ENCODE data around the gene ALDH9A1. TPM values are rescaled to one million over a fixed set of nuclear protein-coding genes. Genes with fewer than 3 reads are reported as not detected.

Gene ALDH9A1
- polyA plus RNA-seq, 1 experiment, result 43.8 TPM

DNA sequence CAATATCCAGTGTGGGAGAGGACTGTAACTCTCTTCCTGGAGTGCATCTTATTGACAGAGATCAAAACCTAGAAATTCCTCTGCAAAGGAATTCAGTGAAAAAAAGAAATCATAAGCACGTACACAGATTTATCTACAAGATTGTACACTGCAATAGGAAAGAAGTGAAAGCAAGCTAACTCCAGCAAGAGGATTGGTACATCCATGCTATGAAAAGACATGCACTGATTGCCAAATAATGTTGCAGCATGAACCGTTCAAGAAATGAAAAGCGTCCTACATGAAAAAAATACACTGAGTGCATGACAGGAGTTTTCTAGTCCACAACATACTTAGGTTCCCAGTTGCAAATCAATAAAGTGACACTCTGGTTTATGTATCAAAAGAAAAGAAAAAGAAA is 69.2 kb downstream of the ALDH9A1 start:
- ChIA-PET POLR2A (no interaction called here), CTCF (no interaction called here)
- no peak overlapping the region for H3K4me3 ChIP-seq (ENCODE audit: low read depth, low read length)
- 0 out of 2 replicates have a peak, but pooled peaks cover 3% of the 10 kb centered on the region for H3K27me3 ChIP-seq (ENCODE audit: control insufficient read depth, insufficient read depth, low read length)
- TF ChIP-seq CTCF (IDR thresholded peaks at IDR 0.05; ENCODE audit: insufficient read depth, low read depth, low read length), result no peak
- DNase-seq (ENCODE audit: low read depth), result no peak
- no peaks in the 10 kb centered on the region for H3K36me3 ChIP-seq (ENCODE audit: control insufficient read depth, insufficient read depth, low read length)

DNA sequence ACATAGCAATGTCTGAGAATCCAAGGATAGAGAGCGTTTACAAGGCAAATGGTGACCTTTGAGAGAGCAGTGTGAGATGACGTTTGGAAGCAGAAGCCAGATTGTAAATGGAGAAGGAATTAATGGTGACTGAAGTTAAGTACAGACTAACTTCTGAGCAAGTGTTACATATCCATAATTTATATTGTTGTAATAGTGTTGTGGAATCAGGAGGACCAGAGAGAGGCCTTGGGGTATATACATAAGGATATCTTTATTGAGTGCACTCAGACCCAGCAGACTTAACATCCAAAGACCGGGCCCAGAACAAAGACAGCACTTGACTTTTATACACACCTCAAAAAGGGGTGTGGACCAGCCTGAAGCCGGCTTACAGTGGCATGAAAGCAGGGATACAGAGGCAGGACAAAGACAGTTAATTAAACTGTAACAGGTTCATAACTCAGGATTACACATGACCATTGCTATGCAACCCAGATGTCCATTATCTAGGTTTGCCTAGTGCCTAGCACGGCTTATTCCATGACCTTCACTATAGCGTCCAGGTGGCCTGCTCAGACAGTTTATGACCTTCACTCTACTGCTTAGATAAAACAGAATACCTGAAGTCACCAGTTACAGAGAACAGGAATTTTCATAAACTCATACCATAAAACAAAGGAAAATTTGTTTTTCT is 70.1 kb downstream of the ALDH9A1 start:
- POLR2A ChIA-PET, result no interaction called here
- H3K36me3 ChIP-seq (ENCODE audit: control insufficient read depth, insufficient read depth, low read length), result no peaks in the 10 kb centered on the region
- no peak for TF ChIP-seq CTCF (IDR thresholded peaks at IDR 0.05; ENCODE audit: insufficient read depth, low read depth, low read length)
- DNase-seq (ENCODE audit: low read depth), result no peak
- H3K4me3 ChIP-seq (ENCODE audit: low read depth, low read length), result no peak overlapping the region
- CTCF ChIA-PET, result no interaction called here
- H3K27me3 ChIP-seq (ENCODE audit: control insufficient read depth, insufficient read depth, low read length), result 0 out of 2 replicates have a peak, but pooled peaks cover 3% of the 10 kb centered on the region

GRCh38 chr1:165624441-165624840 is 73.9 kb downstream of the ALDH9A1 start:
- H3K4me3 ChIP-seq (ENCODE audit: low read depth, low read length), result no peak overlapping the region
- no peaks in the 10 kb centered on the region for H3K36me3 ChIP-seq (ENCODE audit: control insufficient read depth, insufficient read depth, low read length)
- POLR2A ChIA-PET, result no interaction called here
- H3K27me3 ChIP-seq (ENCODE audit: control insufficient read depth, insufficient read depth, low read length), result 0 out of 2 replicates have a peak, but pooled peaks cover 3% of the 10 kb centered on the region
- no peak for DNase-seq (ENCODE audit: low read depth)
- TF ChIP-seq CTCF (IDR thresholded peaks at IDR 0.05; ENCODE audit: insufficient read depth, low read depth, low read length), result no peak
- CTCF ChIA-PET, result interaction anchor here (0.9 kb wide), 1 partner anchor 18 kb away, joined by 3 read pairs; no protein-coding TSS in a partner anchor

DNA sequence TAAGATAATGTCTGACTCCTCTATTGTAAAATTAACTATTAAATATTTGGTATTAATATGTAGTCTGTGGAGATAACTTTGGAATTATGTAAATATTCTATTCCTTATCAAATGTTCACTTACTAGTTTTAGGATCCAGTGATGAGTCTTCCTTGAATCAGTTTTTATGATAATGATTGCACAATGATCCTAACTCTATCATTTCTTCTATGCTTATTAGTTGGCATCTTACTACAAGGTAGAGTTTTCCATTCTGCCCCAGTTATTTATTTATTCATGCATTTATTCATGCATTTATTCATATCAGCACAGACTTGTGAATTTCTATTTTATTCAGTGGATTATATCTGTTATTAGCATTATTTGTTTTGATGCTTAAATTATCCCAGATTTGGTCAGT is 74.7 kb downstream of the ALDH9A1 start:
- no peak for TF ChIP-seq CTCF (IDR thresholded peaks at IDR 0.05; ENCODE audit: insufficient read depth, low read depth, low read length)
- Histone ChIP-seq H3K27me3 (ENCODE audit: control insufficient read depth, insufficient read depth, low read length) (0 out of 2 replicates have a peak, but pooled peaks cover 3% of the 10 kb centered on the region), H3K36me3 (ENCODE audit: control insufficient read depth, insufficient read depth, low read length) (no peaks in the 10 kb centered on the region), H3K4me3 (ENCODE audit: low read depth, low read length) (no peak overlapping the region)
- no peak for DNase-seq (ENCODE audit: low read depth)
- ChIA-PET CTCF (interaction anchor here (0.6 to 0.9 kb wide), 3 partner anchors 17 to 229 kb away, joined by 3 to 4 read pairs (median 3); no protein-coding TSS in a partner anchor), POLR2A (no interaction called here)

- 0 out of 2 replicates have a peak, but pooled peaks cover 3% of the 10 kb centered on the region for H3K27me3 ChIP-seq (ENCODE audit: control insufficient read depth, insufficient read depth, low read length)
- no peak for DNase-seq (ENCODE audit: low read depth)
- H3K4me3 ChIP-seq (ENCODE audit: low read depth, low read length), result no peak overlapping the region
- TF ChIP-seq CTCF (IDR thresholded peaks at IDR 0.05; ENCODE audit: insufficient read depth, low read depth, low read length), result no peak
- ChIA-PET CTCF (no interaction called here), POLR2A (no interaction called here)
- H3K36me3 ChIP-seq (ENCODE audit: control insufficient read depth, insufficient read depth, low read length), result no peaks in the 10 kb centered on the region
These were observed 78.7 kb downstream of the ALDH9A1 start for GRCh38 chr1:165619647-165620151.

Measured in BJ (cell line).